ENCODE results near the gene CDNF.

GRCh38 chr10:14879124-14879927, 41.5 kb upstream of the CDNF start:
- TF ChIP-seq TAF1 (IDR thresholded peaks at IDR 0.05; ENCODE audit: low read depth, low read length) = no peak
- no peak for TF ChIP-seq POLR2AphosphoS5 (IDR thresholded peaks at IDR 0.05; ENCODE audit: low read depth, low read length)
- no peak for TF ChIP-seq POLR2A (IDR thresholded peaks at IDR 0.05; ENCODE audit: low read depth, low read length)
- no peak for TF ChIP-seq SPI1 (IDR thresholded peaks at IDR 0.05; ENCODE audit: low read depth, low read length)
- no peak for TF ChIP-seq POU2F2 (IDR thresholded peaks at IDR 0.05; ENCODE audit: low read depth, low read length)
- TF ChIP-seq PAX5 (IDR thresholded peaks at IDR 0.05; ENCODE audit: insufficient read depth, low read length, severe bottlenecking) = no peak

Data from GM12891 (cell line).